PC-9 (cell line): ENCODE results near the gene NUDT15. TPM values are rescaled to one million over a fixed set of nuclear protein-coding genes. Genes with fewer than 3 reads are reported as not detected.

Experiments used
- BruUV-seq: library from RNA; stranded (reverse); fragments of 400-500 nt; replicated peaks from 2 replicates; lab custom pipeline; 2021; lab: Mats Ljungman, UMichigan
- CTCF ChIA-PET: fragments of 300-600 bp; sonication (Branson Sonifier 250); formaldehyde crosslinking; loops from one replicate; lab custom pipeline; 2022; ENCODE audit warnings: antibody characterized with exemption; lab: Charles Lee
- POLR2A ChIA-PET: fragments of 300-600 bp; sonication (Branson Sonifier 250); formaldehyde crosslinking; loops from one replicate; lab custom pipeline; 2022; ENCODE audit warnings: antibody characterized with exemption; ENCODE audit not compliant: unreplicated experiment; lab: Charles Lee
- DNase-seq, 2 experiments: peaks; one replicate each; pipeline versions ENCODE4 v3.0.0 to v3.0.0-alpha.2; 2015 to 2022; ENCODE audit warnings: mixed read lengths in 1 of 2
- H2AFZ ChIP-seq: fragments of 200-600 bp; sonication (generic); 2 replicates; pipeline ENCODE4 v1.8.1; 2017; ENCODE audit warnings: antibody characterized with exemption
- H3F3A ChIP-seq: fragments of 200-600 bp; sonication (generic); 2 replicates; pipeline ENCODE4 v1.8.1; 2017; ENCODE audit warnings: antibody characterized with exemption, mild to moderate bottlenecking, low read depth; ENCODE audit not compliant: insufficient read depth
- H3K27ac ChIP-seq: fragments of 200-600 bp; sonication (generic); 2 replicates; pipeline ENCODE4 v1.6.1; 2016; ENCODE audit warnings: mixed run types
- H3K27me3 ChIP-seq: fragments of 200-600 bp; sonication (generic); 2 replicates; pipeline ENCODE4 v1.6.1; 2016; ENCODE audit warnings: low read depth, mixed run types; ENCODE audit not compliant: insufficient read depth
- H3K36me3 ChIP-seq: fragments of 200-600 bp; sonication (generic); 2 replicates; pipeline ENCODE4 v1.6.1; 2016; ENCODE audit warnings: low read depth, mixed run types
- H3K4me1 ChIP-seq: fragments of 200-600 bp; sonication (generic); replicated peaks from 2 replicates; pipeline ENCODE4 v1.6.1; 2016; ENCODE audit warnings: mixed run types; ENCODE audit not compliant: insufficient read depth
- H3K4me2 ChIP-seq: fragments of 200-600 bp; sonication (generic); 2 replicates; pipeline ENCODE4 v1.6.1; 2017; ENCODE audit warnings: mixed run types
- H3K4me3 ChIP-seq: fragments of 200-600 bp; sonication (generic); 2 replicates; pipeline ENCODE4 v1.6.1; 2016; ENCODE audit warnings: mixed run types
- H3K79me2 ChIP-seq: fragments of 200-600 bp; sonication (generic); 2 replicates; pipeline ENCODE4 v1.6.1; 2017; ENCODE audit warnings: low read depth, mixed run types
- H3K9me2 ChIP-seq: fragments of 200-600 bp; sonication (generic); 2 replicates; pipeline ENCODE4 v1.8.1; 2017; ENCODE audit warnings: mild to moderate bottlenecking; ENCODE audit not compliant: insufficient read depth
- H3K9me3 ChIP-seq: fragments of 200-600 bp; sonication (generic); 2 replicates; pipeline ENCODE4 v1.8.1; 2016; ENCODE audit warnings: low read depth; ENCODE audit not compliant: insufficient read depth
- H4K20me1 ChIP-seq: fragments of 200-600 bp; sonication (generic); 2 replicates; pipeline ENCODE4 v1.8.1; 2017; ENCODE audit not compliant: insufficient read depth
- EZH2 ChIP-seq: fragments of 200-600 bp; sonication (generic); IDR thresholded peaks from 2 replicates; pipeline ENCODE4 v1.8.0; 2017; ENCODE audit warnings: antibody characterized with exemption, low read depth
- intact Hi-C: fragments of 100-400 bp; cut with micrococcal nuclease; formaldehyde crosslinking; loops from one replicate; pipeline ENCODE4 v1.10.0; 2022; ENCODE audit not compliant: unreplicated experiment
- total RNA-seq: library from RNA; stranded (reverse); gene quantifications from 2 replicates; pipeline ENCODE4 v1.2.3, GENCODE V29; 2021
- TF ChIP-seq, protein P1 (sequence below): fragments of 200-600 bp; sonication (generic); conservative IDR thresholded peaks from 2 replicates; pipeline ENCODE4 v1.6.1; 2017; ENCODE audit warnings: mixed run types, antibody characterized with exemption, mild to moderate bottlenecking, moderate library complexity

NUDT15 gene
- total RNA-seq, 1 experiment from 2014 or later = 16.1 TPM

DNA sequence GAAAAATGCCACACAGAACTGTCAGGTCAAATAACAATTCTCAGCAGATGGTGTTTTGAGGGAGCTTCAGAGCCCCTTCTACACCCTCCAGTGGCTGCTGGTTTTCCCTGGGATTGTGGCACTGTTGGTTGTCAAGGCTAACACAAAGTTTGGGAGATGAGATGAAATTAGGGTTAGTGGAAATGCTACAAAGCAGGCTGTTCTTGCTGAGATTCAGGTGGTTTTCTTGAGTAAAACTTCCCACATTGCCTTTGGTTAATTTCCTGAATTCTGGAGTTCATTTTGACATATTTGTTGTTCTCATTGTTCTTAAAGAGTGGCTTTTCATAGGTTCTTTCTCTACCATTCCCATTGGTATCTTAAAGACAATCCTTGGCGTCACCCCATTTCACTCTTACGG, 35.3 kb downstream of the NUDT15 start:
- H3F3A ChIP-seq = no peaks in the 10 kb centered on the region
- intact Hi-C loops = no loop called here
- no peak overlapping the region for H3K27ac ChIP-seq
- H3K27me3 ChIP-seq = no peaks in the 10 kb centered on the region
- H4K20me1 ChIP-seq = 0 out of 2 replicates have a peak, but pooled peaks cover 2% of the 10 kb centered on the region
- H2AFZ ChIP-seq = no peak overlapping the region
- TF ChIP-seq, protein P1, sequence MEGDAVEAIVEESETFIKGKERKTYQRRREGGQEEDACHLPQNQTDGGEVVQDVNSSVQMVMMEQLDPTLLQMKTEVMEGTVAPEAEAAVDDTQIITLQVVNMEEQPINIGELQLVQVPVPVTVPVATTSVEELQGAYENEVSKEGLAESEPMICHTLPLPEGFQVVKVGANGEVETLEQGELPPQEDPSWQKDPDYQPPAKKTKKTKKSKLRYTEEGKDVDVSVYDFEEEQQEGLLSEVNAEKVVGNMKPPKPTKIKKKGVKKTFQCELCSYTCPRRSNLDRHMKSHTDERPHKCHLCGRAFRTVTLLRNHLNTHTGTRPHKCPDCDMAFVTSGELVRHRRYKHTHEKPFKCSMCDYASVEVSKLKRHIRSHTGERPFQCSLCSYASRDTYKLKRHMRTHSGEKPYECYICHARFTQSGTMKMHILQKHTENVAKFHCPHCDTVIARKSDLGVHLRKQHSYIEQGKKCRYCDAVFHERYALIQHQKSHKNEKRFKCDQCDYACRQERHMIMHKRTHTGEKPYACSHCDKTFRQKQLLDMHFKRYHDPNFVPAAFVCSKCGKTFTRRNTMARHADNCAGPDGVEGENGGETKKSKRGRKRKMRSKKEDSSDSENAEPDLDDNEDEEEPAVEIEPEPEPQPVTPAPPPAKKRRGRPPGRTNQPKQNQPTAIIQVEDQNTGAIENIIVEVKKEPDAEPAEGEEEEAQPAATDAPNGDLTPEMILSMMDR = no peak
- TF ChIP-seq EZH2 = no peak
- POLR2A ChIA-PET = no interaction called here
- H3K9me2 ChIP-seq = no peaks in the 10 kb centered on the region
- no peaks in the 10 kb centered on the region for H3K79me2 ChIP-seq
- H3K36me3 ChIP-seq = peaks cover 62% of the 10 kb centered on the region
- H3K4me2 ChIP-seq = no peak overlapping the region
- H3K9me3 ChIP-seq = peaks cover 8% of the 10 kb centered on the region
- H3K4me3 ChIP-seq = no peak overlapping the region
- CTCF ChIA-PET = no interaction called here
- no peaks in the 10 kb centered on the region for H3K4me1 ChIP-seq
- no peak for DNase-seq
- no TSS peak for BruUV-seq

DNA sequence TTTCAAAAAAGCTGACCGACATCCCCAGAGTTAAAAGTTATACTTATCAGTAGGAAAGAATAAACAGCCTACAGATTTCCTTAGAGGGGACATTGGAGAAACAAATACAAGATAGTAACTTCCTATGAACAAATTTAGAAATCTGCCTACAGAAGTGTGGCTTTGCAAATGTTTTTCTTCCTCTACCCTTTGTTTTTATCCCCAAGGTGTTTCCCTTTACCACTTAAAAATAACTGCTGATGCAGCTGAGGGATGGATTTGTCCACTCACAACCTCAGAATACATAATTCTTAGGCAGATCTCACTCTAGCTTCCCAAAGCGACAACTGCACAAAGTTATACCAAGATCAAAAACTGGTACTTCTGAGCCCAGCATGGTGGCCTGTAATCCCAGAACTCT, 36.5 kb downstream of the NUDT15 start:
- no peak overlapping the region for H3K4me2 ChIP-seq
- H3K36me3 ChIP-seq = peaks cover 56% of the 10 kb centered on the region
- no peaks in the 10 kb centered on the region for H3F3A ChIP-seq
- ChIA-PET CTCF (no interaction called here), POLR2A (no interaction called here)
- no peak for TF ChIP-seq EZH2
- TF ChIP-seq, protein P1 = no peak
- H3K9me2 ChIP-seq = no peaks in the 10 kb centered on the region
- no peaks in the 10 kb centered on the region for H3K4me1 ChIP-seq
- H3K4me3 ChIP-seq = no peak overlapping the region
- peaks cover 5% of the 10 kb centered on the region for H3K9me3 ChIP-seq
- no peaks in the 10 kb centered on the region for H3K79me2 ChIP-seq
- no peak for DNase-seq
- H3K27me3 ChIP-seq = no peaks in the 10 kb centered on the region
- no TSS peak for BruUV-seq
- H2AFZ ChIP-seq = no peak overlapping the region
- H3K27ac ChIP-seq = no peak overlapping the region
- intact Hi-C loops = no loop called here
- 0 out of 2 replicates have a peak, but pooled peaks cover 2% of the 10 kb centered on the region for H4K20me1 ChIP-seq

DNA sequence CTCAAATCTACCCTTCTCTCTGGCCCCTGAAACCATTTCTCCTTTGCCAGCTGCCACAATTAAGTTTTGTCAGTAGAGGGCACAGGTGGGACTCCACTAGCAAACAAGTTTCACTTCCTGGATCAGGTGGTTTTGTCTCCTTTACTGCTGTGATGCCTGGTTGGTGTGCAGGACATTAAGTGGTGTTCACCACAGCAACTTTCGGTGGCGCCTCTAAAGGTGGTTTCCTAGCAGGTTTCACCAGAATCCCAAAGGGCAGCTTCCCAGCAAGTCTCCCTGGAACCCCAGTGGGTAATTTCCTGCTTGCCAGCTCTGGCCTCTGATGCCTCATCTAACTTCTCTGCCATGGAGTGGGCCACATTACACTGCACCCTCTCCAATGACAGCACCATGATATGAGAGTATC, 40.7 kb downstream of the NUDT15 start:
- no peak overlapping the region for H3K4me2 ChIP-seq
- no peak overlapping the region for H3K27ac ChIP-seq
- H3K9me2 ChIP-seq = no peaks in the 10 kb centered on the region
- no peaks in the 10 kb centered on the region for H3K9me3 ChIP-seq
- DNase-seq = no peak
- H3K27me3 ChIP-seq = no peaks in the 10 kb centered on the region
- BruUV-seq = no TSS peak
- peaks cover 42% of the 10 kb centered on the region for H3K36me3 ChIP-seq
- no peaks in the 10 kb centered on the region for H3K79me2 ChIP-seq
- no peaks in the 10 kb centered on the region for H3F3A ChIP-seq
- intact Hi-C loops = no loop called here
- H3K4me3 ChIP-seq = no peak overlapping the region
- no peak overlapping the region for H2AFZ ChIP-seq
- H4K20me1 ChIP-seq = 0 out of 2 replicates have a peak, but pooled peaks cover 2% of the 10 kb centered on the region
- ChIA-PET CTCF (interaction anchor here (0.6 kb wide), 2 partner anchors 26 to 354 kb away, joined by 3 to 4 read pairs; no protein-coding TSS in a partner anchor), POLR2A (no interaction called here)
- no peaks in the 10 kb centered on the region for H3K4me1 ChIP-seq
- TF ChIP-seq, protein P1 = no peak; the same call in 1 of the 2 replicates
- no peak for TF ChIP-seq EZH2
